AG09319 (cell line): ENCODE measurements around the gene SULF2.

Experiments
- DNase-seq: peaks from one replicate; pipeline ENCODE4 v3.0.0-alpha.2; 2010; ENCODE audit warnings: low read depth; ENCODE audit errors: extremely low read depth
- TF ChIP-seq, protein P1 (sequence below): IDR thresholded peaks from 2 replicates; pipeline ENCODE4 v1.5.1; 2011; ENCODE audit warnings: low read depth, mild to moderate bottlenecking, inconsistent platforms, low read length, moderate library complexity

Gene SULF2

GRCh38 chr20:47727170-47727880 lies 58.0 kb downstream of the SULF2 start:
- TF ChIP-seq, protein P1, sequence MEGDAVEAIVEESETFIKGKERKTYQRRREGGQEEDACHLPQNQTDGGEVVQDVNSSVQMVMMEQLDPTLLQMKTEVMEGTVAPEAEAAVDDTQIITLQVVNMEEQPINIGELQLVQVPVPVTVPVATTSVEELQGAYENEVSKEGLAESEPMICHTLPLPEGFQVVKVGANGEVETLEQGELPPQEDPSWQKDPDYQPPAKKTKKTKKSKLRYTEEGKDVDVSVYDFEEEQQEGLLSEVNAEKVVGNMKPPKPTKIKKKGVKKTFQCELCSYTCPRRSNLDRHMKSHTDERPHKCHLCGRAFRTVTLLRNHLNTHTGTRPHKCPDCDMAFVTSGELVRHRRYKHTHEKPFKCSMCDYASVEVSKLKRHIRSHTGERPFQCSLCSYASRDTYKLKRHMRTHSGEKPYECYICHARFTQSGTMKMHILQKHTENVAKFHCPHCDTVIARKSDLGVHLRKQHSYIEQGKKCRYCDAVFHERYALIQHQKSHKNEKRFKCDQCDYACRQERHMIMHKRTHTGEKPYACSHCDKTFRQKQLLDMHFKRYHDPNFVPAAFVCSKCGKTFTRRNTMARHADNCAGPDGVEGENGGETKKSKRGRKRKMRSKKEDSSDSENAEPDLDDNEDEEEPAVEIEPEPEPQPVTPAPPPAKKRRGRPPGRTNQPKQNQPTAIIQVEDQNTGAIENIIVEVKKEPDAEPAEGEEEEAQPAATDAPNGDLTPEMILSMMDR, result no peak
- no peak for DNase-seq

- TF ChIP-seq, protein P1, result no peak
- DNase-seq, result no peak
Measured at GRCh38 chr20:47726632-47727031, 58.6 kb downstream of the SULF2 start.

GRCh38 chr20:47725248-47725973 lies 59.9 kb downstream of the SULF2 start:
- peak; percentile 61 for DNase-seq
- TF ChIP-seq, protein P1, result peak; percentile 90

DNA sequence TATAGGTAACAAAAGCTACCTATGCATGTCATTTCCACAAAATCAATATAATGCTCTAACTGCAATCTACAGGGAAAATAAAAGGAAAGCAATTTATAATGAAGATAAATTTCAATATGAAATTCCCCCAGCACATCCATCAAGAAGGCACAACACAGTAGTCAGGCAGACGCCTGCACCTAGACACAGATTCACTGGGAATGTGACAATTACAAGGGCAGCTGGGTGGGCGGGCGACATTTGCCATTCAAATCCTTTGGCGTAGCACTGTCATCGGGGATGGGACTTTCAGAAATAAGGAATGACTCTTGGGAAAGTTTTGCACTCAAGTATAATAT lies 60.4 kb downstream of the SULF2 start:
- DNase-seq, result no peak
- TF ChIP-seq, protein P1, result no peak

DNA sequence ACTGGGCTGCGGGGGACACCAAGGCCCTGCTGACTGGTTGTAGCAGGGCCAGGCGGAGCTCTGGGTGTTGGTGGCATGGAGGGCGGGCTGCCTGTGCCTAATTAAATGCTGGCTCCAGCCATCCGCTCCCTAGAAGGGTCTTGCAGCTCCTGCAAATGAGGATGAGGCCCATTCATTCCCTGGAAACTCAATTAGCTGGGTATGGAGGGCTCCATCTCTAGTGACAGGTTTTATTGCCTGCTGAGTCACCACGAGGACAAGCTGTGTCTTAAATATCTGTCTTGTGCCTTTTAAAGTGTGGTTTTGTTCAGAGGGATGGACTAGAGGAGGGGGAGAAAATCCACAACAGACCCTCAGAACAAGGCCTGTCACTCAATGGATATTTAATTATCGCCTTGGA lies 60.9 kb downstream of the SULF2 start:
- no peak for DNase-seq
- TF ChIP-seq, protein P1, result no peak

DNA sequence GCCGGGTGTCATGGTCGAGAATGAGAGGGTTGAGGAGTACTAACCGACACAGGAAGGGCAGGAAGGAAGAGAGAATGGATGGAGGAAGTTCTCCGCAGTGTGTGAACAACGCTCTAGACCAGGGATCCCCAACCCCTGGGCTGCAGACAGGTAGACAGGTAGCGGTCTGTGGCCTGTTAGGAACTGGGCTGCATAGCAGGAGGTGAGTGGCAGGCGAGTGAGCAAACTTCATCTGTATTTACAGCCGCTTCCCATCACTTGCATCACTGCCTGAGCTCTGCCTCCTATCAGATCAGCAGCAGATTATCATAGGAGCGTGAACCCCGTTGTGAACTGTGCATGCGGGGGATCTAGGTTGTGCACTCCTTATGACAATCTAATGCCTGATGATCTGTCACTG lies 62.0 kb downstream of the SULF2 start:
- TF ChIP-seq, protein P1, result no peak
- no peak for DNase-seq

DNA sequence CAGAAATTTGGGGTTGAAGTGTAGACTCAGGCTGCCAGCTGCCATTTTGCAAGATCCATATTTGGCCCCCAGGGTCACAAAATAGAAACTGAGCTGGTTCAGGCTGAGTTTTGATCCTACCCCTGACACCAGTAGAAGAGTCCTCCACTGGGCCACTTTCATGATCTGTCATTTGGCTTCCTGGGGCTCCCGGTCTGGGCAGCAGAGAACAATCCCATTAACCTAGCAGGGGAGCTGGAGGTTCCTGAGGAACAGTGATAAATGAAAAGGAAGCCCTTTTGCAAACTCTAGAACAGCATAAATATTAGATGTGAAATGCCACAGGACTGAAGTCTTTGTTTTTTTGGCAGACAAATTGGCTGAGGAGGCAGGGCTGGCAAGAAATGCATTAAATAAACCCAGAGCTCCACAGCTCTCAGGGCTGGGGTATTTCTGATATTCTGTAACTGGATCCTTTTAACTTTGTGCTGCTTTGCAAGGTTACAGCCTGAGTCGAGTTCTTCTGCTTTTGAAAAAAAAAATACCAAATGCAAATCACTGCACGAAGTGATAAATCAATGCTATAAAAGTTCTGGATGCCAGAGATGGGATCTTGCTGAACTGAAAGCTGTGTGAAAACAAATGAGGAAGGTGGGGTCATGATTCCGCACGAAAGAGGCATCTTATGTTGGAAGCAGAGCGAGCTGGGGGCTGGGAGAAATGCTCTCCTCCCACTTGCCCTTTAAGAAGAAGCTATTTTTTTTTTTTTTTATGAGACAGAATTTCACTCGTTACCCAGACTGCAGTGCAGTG lies 64.4 kb downstream of the SULF2 start:
- TF ChIP-seq, protein P1, result no peak
- peak; percentile 19 for DNase-seq
